GM12865 (cell line): ENCODE measurements around the gene GPR107.

Experiments used
- DNase-seq: peaks from one replicate; pipeline ENCODE4 v3.0.0; 2010; ENCODE audit warnings: low read depth
- H3K4me3 ChIP-seq: 2 replicates; pipeline ENCODE4 v1.5.1; 2011; ENCODE audit warnings: mild to moderate bottlenecking, low read depth, low read length, control low read depth
- CTCF ChIP-seq: IDR thresholded peaks from 2 replicates; pipeline ENCODE4 v1.5.1; 2011; ENCODE audit warnings: low read length, control low read depth, low read depth, inconsistent platforms; ENCODE audit not compliant: insufficient read depth; ENCODE audit errors: missing control alignments

Gene GPR107

GRCh38 chr9:130029223-130029973, 24.3 kb upstream of the GPR107 start:
- peak overlapping the region; percentile 69 for H3K4me3 ChIP-seq
- no peak for TF ChIP-seq CTCF

GRCh38 chr9:130030651-130031127, 23.0 kb upstream of the GPR107 start:
- no peak for TF ChIP-seq CTCF
- peak overlapping the region; percentile 69 for H3K4me3 ChIP-seq
- DNase-seq, result peak; percentile 56

More at GRCh38 chr9:130029223-130029973, 24.3 kb upstream of the GPR107 start:
- peak; percentile 80 for DNase-seq

GRCh38 chr9:130034570-130034969, 19.1 kb upstream of the GPR107 start:
- DNase-seq, result peak; percentile 67
- TF ChIP-seq CTCF, result no peak
- H3K4me3 ChIP-seq, result peak overlapping the region; percentile 69

- H3K4me3 ChIP-seq, result peak overlapping the region; percentile 69
- peak; percentile 64 for DNase-seq
- TF ChIP-seq CTCF, result no peak
Observed at GRCh38 chr9:130036099-130036498, 17.6 kb upstream of the GPR107 start.

GRCh38 chr9:130039528-130040147, 14.1 kb upstream of the GPR107 start:
- no peak for TF ChIP-seq CTCF
- DNase-seq, result peak; percentile 90
- peak overlapping the region; percentile 69 for H3K4me3 ChIP-seq

- no peak for TF ChIP-seq CTCF
- peak overlapping the region; percentile 69 for H3K4me3 ChIP-seq
- DNase-seq, result peak; percentile 70
Observed at GRCh38 chr9:130040984-130041647, 12.6 kb upstream of the GPR107 start.
